Adrenal gland (tissue), 5 donors: ENCODE data around the gene IL1RL1.

Experiments used
- POLR2A ChIP-seq, 2 donors: fragments of 450-650 bp; IDR thresholded peaks; one replicate each; pipeline ENCODE4 v1.6.1; 2017; ENCODE audit warnings: antibody characterized with exemption in 2 of 2, mild to moderate bottlenecking in 2 of 2, moderate library complexity in 1 of 2
- TF ChIP-seq, protein P1 (sequence below), 6 experiments: fragments of 450-650 bp in 4 of 6; fragments of 200-600 bp in 2 of 6; sonication (generic) in 1 of 6; IDR thresholded peaks; 1 replicate in 5 of 6; 2 replicates in 1 of 6; pipeline versions ENCODE4 v1.5.1 to v1.8.0; 2016 to 2021; ENCODE audit warnings: antibody characterized with exemption in 6 of 6, mild to moderate bottlenecking in 2 of 6, moderate library complexity in 1 of 6
- donor health status: DM: no; HTN: no; CAD: no.

DNA sequence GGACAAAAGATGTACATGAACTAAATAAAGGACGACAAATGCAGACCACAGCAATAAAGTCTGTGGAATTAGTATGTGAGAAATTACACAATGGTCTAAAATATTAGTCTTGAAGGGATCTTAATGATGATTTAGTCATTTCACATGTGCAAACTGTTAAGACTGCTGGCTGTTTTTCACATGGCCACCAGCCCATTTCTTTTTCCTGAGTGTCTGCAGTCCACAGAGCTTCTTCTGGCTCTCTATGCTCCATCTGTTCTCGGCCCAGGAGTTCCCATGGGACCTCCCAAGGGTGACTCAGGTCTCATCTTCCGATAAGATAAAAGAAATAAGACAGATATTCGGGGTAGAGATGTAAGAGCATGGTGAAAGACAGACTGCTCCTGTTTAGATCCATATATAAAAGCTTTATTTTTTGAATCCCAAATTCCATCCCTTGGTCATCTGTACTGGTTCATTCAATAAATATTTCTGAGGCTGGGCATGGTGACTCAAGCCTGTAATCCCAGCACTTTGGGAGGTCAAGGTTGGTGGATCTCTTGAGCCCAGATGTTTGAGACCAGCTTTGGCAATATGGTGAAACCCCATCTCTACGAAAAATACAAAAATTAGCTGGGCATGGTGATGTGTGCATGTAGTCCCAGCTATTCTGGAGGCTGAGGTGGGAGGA lies 20.1 kb downstream of the IL1RL1 start:
- TF ChIP-seq, protein P1, sequence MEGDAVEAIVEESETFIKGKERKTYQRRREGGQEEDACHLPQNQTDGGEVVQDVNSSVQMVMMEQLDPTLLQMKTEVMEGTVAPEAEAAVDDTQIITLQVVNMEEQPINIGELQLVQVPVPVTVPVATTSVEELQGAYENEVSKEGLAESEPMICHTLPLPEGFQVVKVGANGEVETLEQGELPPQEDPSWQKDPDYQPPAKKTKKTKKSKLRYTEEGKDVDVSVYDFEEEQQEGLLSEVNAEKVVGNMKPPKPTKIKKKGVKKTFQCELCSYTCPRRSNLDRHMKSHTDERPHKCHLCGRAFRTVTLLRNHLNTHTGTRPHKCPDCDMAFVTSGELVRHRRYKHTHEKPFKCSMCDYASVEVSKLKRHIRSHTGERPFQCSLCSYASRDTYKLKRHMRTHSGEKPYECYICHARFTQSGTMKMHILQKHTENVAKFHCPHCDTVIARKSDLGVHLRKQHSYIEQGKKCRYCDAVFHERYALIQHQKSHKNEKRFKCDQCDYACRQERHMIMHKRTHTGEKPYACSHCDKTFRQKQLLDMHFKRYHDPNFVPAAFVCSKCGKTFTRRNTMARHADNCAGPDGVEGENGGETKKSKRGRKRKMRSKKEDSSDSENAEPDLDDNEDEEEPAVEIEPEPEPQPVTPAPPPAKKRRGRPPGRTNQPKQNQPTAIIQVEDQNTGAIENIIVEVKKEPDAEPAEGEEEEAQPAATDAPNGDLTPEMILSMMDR (IDR thresholded peaks at IDR 0.05) = no peak
- no peak for TF ChIP-seq POLR2A (IDR thresholded peaks at IDR 0.05)
